ENCODE data around the gene CPNE8.

GRCh38 chr12:38614171-38614570 lies 291.2 kb downstream of the CPNE8 start:
- TF ChIP-seq CTCF (IDR thresholded peaks at IDR 0.05): no peak
- no peak for TF ChIP-seq POLR2A (IDR thresholded peaks at IDR 0.05)
